LHCN-M2 (cell line): ENCODE results near the gene ECSCR. TPM values are rescaled to one million over a fixed set of nuclear protein-coding genes. Genes with fewer than 3 reads are reported as not detected.
"Not testable (repeated sequence)": the region's sequence is repeated elsewhere in the genome, so short reads cannot be mapped to it uniquely, and the experiment has no call there.

Experiments used
- DNase-seq: peaks from one replicate; pipeline ENCODE4 v3.0.0-alpha.2; 2012; ENCODE audit warnings: low read depth
- total RNA-seq: library from RNA; depleted of rRNA; stranded (reverse); fragments of >200 nt; gene quantifications from 2 replicates; pipeline ENCODE4 v1.2.3, GENCODE V29; 2014; rRNA removed

Gene ECSCR
- total RNA-seq, 1 experiment from 2014 or later = 0.40 TPM

- peak; percentile 95 for DNase-seq
Observed at GRCh38 chr5:139414581-139415130, 47.9 kb downstream of the ECSCR start.

- DNase-seq = no peak
Observed at GRCh38 chr5:139413963-139414362, 48.6 kb downstream of the ECSCR start.

DNA sequence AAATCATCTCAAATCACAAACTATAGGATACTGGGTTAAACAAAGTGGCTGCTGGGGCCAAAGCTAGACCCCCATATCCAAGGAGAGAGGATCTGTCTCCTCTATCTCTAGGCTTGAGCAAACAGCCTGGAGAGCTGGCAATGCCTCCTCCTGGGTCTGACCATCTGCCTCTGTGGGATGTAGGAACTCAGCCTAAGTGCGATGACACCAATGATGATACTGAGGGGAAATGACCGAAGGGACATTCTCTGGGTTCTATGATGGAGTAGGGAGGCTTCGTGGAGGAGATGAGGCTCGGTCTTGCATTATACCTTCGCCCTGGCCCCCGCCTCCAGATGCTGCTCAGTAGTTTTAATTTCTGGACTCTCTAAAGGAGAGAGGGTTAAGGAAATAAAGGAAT is 49.4 kb downstream of the ECSCR start:
- no peak for DNase-seq

GRCh38 chr5:139410993-139411828 is 51.3 kb downstream of the ECSCR start:
- DNase-seq = no peak

DNA sequence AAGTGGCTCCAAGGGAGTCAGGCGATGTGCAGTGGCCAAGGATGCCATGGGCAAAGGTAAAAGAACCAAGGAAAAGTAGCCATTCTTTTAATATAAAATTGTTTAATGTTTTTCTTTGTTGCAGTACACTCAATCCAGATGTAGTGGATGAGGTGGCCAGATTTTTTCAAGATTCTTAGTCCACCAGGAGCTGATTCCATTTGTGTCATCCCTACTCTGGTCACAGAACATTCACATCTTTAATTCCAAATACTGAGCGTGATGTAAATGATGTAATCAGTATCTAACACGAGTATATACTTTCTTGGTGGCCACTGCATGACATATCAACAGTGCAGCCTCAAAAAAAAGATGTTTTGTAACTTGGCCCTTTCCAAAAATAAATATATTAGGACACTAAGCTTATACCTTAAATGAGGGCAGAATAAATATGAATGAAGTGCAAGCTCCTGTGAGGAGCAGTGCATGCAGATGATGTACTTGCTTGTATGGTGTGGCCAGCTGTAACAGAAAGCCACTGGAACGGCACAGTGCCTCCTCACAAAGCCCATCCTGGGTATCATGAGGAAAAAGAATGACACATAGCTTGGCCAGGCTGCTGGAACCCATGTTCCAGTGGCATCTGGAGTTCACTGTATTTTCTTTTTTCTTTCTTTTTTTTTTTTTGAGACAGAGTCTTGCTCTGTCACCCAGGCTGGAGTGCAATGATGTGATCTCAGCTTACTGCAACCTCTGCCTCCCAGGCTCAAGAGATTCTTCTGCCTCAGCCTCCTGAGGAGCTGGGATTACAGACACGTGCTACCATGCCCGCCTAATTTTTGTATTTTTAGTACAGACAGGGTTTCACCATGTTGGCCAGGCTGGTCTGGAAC is 52.2 kb downstream of the ECSCR start:
- DNase-seq = no peak

DNA sequence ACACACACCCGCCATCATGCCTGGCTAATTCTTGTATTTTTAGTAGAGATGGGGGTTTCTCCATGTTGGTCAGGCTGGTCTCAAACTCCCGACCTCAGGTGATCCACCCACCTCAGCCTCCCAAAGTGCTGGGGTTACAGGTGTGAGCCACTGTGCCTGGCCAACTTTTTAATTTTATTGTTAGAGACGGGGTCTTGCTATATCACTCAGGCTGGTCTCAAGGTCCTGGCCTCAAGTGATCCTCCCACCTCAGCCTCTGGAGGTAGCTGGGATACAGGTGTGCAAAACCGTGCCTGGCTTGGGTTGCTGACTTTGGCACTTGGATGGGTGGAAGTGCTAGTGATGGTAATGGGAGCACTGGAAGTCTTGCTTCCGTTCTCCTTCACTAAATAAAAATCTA is 53.4 kb downstream of the ECSCR start:
- DNase-seq = not testable (repeated sequence)

GRCh38 chr5:139408191-139408590 is 54.4 kb downstream of the ECSCR start:
- DNase-seq = no peak

- no peak for DNase-seq
Observed at GRCh38 chr5:139407517-139407916, 55.0 kb downstream of the ECSCR start.

DNA sequence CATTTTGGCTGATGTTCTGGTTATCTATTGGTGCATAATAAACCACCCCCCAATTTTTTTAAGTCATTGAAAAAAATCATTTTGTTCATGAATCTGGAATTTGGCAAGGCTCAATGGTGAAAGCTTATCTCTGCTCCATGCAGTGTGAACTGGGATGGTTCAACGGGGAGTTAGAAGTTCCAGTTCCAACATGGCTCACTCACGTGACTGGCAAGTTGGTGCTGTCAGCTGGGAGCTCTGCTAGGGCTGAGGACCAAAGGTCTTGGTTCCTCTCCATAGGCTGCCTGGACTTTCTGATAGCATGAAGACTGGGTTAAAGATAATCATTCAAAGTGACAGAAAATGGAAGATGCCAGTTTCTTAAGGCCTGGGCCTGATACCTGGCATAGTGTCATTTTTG is 55.6 kb downstream of the ECSCR start:
- DNase-seq = no peak

GRCh38 chr5:139404484-139404840 is 58.1 kb downstream of the ECSCR start:
- no peak for DNase-seq

DNA sequence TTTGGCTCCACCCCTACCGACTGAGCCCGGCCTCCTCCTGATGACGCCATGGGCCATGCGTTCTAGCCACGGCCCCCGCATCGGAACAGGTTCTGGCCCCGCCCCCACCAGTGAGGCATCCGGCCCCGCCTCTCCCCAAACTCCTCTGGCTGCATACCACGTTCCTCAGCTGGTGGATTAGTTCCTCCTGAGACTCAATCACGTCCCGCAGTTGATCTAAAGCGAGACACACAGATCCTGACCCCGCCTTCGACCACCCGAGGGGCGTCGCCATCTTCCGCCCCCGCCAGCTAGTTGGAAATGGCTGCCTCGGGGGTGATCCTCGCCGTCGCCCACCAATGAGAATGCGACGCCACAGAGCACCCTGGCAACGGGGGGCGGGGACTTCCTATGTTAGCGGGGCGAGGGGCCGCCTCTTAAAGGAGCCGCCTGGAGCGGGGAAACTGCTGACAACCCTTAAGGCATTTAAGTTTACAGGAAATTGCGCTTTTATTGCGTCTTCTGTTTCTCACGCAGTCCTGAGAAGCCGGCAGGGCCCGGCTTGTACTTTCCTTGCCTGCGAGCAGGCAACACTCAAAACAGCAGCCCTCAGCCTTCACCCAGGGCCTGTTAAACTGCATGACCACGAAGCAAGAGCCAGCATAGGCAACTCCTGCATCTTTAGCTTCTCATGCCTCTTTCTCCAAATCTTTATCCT is 58.6 kb downstream of the ECSCR start, which contains the start of gene SPATA24:
Gene SPATA24 (minus strand): TSS at position 303 of the 697 bp plus-strand sequence. CDS start 29 bp downstream, at position 274.
- DNase-seq = peak; percentile 96

- DNase-seq = no peak
Observed at GRCh38 chr5:139403418-139403786, 59.1 kb downstream of the ECSCR start.

DNA sequence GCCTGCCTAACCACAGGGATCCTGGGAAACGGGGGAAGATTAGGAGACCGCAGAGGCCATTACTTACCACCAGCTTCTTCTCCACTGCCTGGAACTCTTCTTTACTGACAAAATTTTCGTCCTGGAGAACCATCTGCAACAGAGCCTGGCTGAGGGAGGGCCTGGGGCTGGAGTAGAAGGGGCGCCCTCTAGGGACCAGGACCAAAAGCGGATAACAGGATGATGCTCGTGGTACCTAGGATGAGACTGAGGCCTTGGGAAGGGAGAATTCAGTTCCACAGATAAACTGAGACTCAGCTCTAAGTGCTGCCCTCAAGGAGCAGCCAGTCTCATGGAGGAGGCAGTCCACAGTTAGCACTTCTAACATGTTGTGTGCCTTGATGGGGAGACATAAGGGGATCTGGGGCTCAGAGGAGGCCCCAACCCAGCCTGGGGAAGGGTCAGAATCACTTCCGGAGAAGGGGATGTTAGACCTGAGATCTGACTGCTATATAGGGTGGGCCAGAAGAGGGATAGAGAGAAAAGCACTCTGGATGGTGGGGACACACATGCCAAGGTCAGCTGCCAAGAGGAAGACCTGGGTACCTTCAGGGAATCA is 59.9 kb downstream of the ECSCR start:
- DNase-seq = no peak

DNA sequence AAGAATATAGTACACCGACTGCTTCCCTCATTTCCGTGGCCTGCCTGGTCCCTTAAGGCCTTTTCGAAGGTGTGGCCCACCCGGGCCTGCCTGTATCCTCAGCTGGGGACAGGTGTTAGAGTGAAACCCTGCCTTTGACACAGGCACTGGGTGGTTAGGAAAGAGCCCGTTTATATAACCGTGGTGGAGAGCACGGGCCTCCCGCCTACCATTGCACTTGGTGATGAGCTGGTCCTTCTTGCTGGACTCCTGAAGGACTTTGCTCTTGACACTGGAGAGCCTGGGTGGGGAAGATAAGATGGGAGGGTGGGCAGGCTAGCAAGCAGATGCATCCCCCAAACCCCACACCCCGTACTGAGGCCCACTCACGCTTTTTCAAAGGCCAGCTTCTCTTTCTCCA is 61.0 kb downstream of the ECSCR start:
- no peak for DNase-seq

DNA sequence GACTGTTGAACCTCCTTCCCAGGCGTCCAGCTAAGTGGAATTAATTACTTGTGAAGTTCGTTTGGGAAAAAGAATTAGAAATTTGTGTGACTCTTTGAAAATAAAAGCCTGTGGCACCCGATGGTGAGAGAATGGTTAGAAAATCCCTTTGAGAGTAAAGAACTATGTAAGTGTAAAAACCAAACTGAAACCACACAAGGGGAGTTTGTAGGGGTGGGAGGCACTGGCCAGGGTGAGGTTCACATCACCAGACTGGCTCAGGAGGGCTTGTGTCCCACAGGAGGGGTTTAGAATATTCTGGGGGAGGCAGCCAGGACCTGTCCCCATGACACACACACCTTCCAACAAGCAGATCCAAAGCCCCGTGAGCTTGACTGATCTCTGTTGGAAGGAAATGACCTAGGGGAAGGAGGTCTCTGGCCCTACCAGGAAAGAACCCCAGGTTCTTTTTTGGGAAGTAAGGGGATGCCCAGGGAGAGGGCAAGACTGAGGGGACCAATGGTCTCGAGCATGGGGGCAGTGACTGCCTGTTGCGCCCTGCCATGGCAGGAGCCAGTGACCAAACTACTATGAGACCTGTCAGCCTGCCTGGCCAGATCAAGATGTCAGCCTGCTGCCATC is 62.9 kb downstream of the ECSCR start:
- DNase-seq = no peak

Other genes with a start within 250 kb of the ECSCR start
- gene MATR3, start 169.0 kb downstream of the ECSCR start, total RNA-seq = 268 and 269 TPM in 2 replicates
- gene PAIP2, start 120.9 kb downstream of the ECSCR start, total RNA-seq = 50.1 and 56.5 TPM in 2 replicates
- not detected in 2 replicates for gene SLC23A1, start 79.4 kb downstream of the ECSCR start, total RNA-seq
- gene MZB1, start 72.8 kb downstream of the ECSCR start, total RNA-seq = not detected in 2 replicates
- gene PROB1, start 67.6 kb downstream of the ECSCR start, total RNA-seq = 6.0 and 6.2 TPM in 2 replicates
- gene SPATA24, start 58.7 kb downstream of the ECSCR start, total RNA-seq = 3.7 and 4.1 TPM in 2 replicates
- 10.9 and 13.5 TPM in 2 replicates for gene DNAJC18, start 23.2 kb downstream of the ECSCR start, total RNA-seq
- not detected in 2 replicates for gene SMIM33, start 8.3 kb upstream of the ECSCR start, total RNA-seq
- 79.2 and 92.7 TPM in 2 replicates for gene STING1, start 20.0 kb upstream of the ECSCR start, total RNA-seq
- 80.0 and 88.2 TPM in 2 replicates for gene UBE2D2, start 98.6 kb upstream of the ECSCR start, total RNA-seq
- 240 and 264 TPM in 2 replicates for gene CXXC5, start 185.6 kb upstream of the ECSCR start, total RNA-seq